ENCODE data around the gene ATAD2B. TPM values are rescaled to one million over a fixed set of nuclear protein-coding genes. Genes with fewer than 3 reads are reported as not detected.

The ATAD2B gene
- total and polyA plus RNA-seq, 2 experiments from 2014 or later, result 4.8 to 6.7 TPM

DNA sequence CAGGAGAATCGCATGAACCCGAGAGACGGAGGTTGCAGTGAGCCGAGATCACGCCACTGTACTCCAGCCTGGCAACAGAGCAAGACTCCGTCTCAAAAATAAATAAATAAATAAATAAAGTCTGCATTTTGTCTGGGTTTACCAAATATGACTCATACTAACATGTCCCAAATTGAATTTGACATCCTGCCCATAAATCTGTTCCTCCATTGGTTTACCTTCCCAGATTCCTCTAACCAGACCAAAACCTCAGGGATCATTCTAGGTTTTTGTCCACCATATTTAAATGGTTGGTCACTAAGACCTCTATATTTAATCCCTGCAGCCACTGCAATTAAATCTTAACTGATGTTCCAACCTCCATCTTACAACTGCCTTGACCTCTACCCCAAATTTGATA is 150.9 kb downstream of the ATAD2B start:
- no peak overlapping the region for H3K4me3 ChIP-seq

DNA sequence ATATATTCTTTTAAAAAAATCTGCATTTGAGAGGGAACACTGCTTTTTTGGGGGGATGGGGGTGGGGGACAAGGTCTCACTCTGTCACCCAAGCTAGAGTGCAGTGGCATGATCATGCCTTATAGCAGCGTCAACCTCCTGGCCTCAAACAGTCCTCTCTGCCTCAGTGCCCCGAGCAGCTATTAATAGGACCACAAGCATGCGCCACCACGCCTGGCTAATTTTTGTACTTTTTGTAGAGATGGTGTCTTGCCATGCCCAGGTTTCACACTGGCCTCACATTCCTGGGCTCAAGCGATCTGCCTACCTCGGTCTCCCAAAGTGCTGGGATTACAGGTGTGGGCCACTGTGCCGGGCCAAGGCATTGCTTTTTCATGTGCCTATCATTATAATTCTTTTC is 154.2 kb downstream of the ATAD2B start:
- H3K9ac ChIP-seq, result no peak overlapping the region
- H2AFZ ChIP-seq, result no peak overlapping the region
- peaks cover 19% of the 10 kb centered on the region for H3K36me3 ChIP-seq (ENCODE audit: low read depth)
- 97 to 99% methylated on average over 7 of the region's 7 CpGs for WGBS, 2 experiments (ENCODE audit: low coverage in 1 of 2, low lambda C conversion rate in 2 of 2, missing lambda C conversion rate in 2 of 2)
- no peaks in the 10 kb centered on the region for H3K9me2 ChIP-seq (ENCODE audit: insufficient read depth)
- DNase-seq, result no peak
- H3K4me1 ChIP-seq (ENCODE audit: insufficient read depth), result no peaks in the 10 kb centered on the region
- H4K20me1 ChIP-seq (ENCODE audit: insufficient read depth), result no peaks in the 10 kb centered on the region
- H3F3A ChIP-seq (ENCODE audit: insufficient read depth), result no peaks in the 10 kb centered on the region
- H3K27me3 ChIP-seq (replicated peaks; ENCODE audit: insufficient read depth), result no peaks in the 10 kb centered on the region
- H3K79me2 ChIP-seq (ENCODE audit: insufficient read depth), result no peaks in the 10 kb centered on the region
- TF ChIP-seq EZH2phosphoT487 (IDR thresholded peaks at IDR 0.05; ENCODE audit: insufficient read depth, low read depth) (no peak), EZH2 (IDR thresholded peaks at IDR 0.05; ENCODE audit: insufficient read depth, poor library complexity, severe bottlenecking) (no peak)
- H3K4me2 ChIP-seq (ENCODE audit: unreplicated experiment), result no peak overlapping the region
- no peak overlapping the region for H3K27ac ChIP-seq
- no peak overlapping the region for H3K4me3 ChIP-seq
- H3K9me3 ChIP-seq (ENCODE audit: low read depth), result no peaks in the 10 kb centered on the region
- in situ Hi-C loops (cut with MboI), result loop anchor here (25.0 kb wide), 1 partner anchor 385 kb away; the partner anchor contains the start of gene KLHL29

More for the DNA sequence above, 150.9 kb downstream of the ATAD2B start:
- Histone ChIP-seq H3K4me2 (ENCODE audit: unreplicated experiment) (no peak overlapping the region), H3K9me2 (ENCODE audit: insufficient read depth) (no peaks in the 10 kb centered on the region), H3K4me1 (ENCODE audit: insufficient read depth) (no peaks in the 10 kb centered on the region), H3K9ac (no peak overlapping the region), H3K9me3 (ENCODE audit: low read depth) (no peaks in the 10 kb centered on the region), H3K79me2 (ENCODE audit: insufficient read depth) (no peaks in the 10 kb centered on the region), H3K27ac (no peak overlapping the region), H2AFZ (no peak overlapping the region), H4K20me1 (ENCODE audit: insufficient read depth) (no peaks in the 10 kb centered on the region), H3F3A (ENCODE audit: insufficient read depth) (no peaks in the 10 kb centered on the region), H3K27me3 (replicated peaks; ENCODE audit: insufficient read depth) (no peaks in the 10 kb centered on the region), H3K36me3 (ENCODE audit: low read depth) (peaks cover 12% of the 10 kb centered on the region)
- no peak for TF ChIP-seq EZH2phosphoT487 (IDR thresholded peaks at IDR 0.05; ENCODE audit: insufficient read depth, low read depth)
- 93 to 98% methylated on average over 6 of the region's 6 CpGs for WGBS, 2 experiments (ENCODE audit: low coverage in 1 of 2, low lambda C conversion rate in 2 of 2, missing lambda C conversion rate in 2 of 2)
- DNase-seq, result no peak
- in situ Hi-C loops (cut with MboI), result no loop called here

GRCh38 chr2:23772056-23772455 is 154.9 kb downstream of the ATAD2B start:
- Histone ChIP-seq H3K9ac (no peak overlapping the region), H3K4me1 (ENCODE audit: insufficient read depth) (no peaks in the 10 kb centered on the region), H2AFZ (no peak overlapping the region), H3K27ac (no peak overlapping the region), H3K9me3 (ENCODE audit: low read depth) (no peaks in the 10 kb centered on the region), H3K27me3 (replicated peaks; ENCODE audit: insufficient read depth) (no peaks in the 10 kb centered on the region), H3F3A (ENCODE audit: insufficient read depth) (no peaks in the 10 kb centered on the region), H3K9me2 (ENCODE audit: insufficient read depth) (no peaks in the 10 kb centered on the region), H4K20me1 (ENCODE audit: insufficient read depth) (no peaks in the 10 kb centered on the region), H3K36me3 (ENCODE audit: low read depth) (peaks cover 19% of the 10 kb centered on the region), H3K4me2 (ENCODE audit: unreplicated experiment) (no peak overlapping the region), H3K79me2 (ENCODE audit: insufficient read depth) (no peaks in the 10 kb centered on the region), H3K4me3 (no peak overlapping the region)
- in situ Hi-C loops (cut with MboI), result loop anchor here (25.0 kb wide), 1 partner anchor 385 kb away; the partner anchor contains the start of gene KLHL29
- no peak for DNase-seq
- 98 to 100% methylated on average over 1 of the region's 1 CpG for WGBS, 2 experiments (ENCODE audit: low coverage in 1 of 2, low lambda C conversion rate in 2 of 2, missing lambda C conversion rate in 2 of 2)
- TF ChIP-seq EZH2phosphoT487 (IDR thresholded peaks at IDR 0.05; ENCODE audit: insufficient read depth, low read depth), result no peak
- TF ChIP-seq EZH2 (IDR thresholded peaks at IDR 0.05; ENCODE audit: insufficient read depth, poor library complexity, severe bottlenecking), result no peak

GRCh38 chr2:23769364-23769763 is 157.6 kb downstream of the ATAD2B start:
- Histone ChIP-seq H3K9me3 (ENCODE audit: low read depth) (no peaks in the 10 kb centered on the region), H3K27ac (no peak overlapping the region), H3K4me3 (no peak overlapping the region), H4K20me1 (ENCODE audit: insufficient read depth) (no peaks in the 10 kb centered on the region), H3K4me1 (ENCODE audit: insufficient read depth) (no peaks in the 10 kb centered on the region), H3K9me2 (ENCODE audit: insufficient read depth) (no peaks in the 10 kb centered on the region), H3K79me2 (ENCODE audit: insufficient read depth) (no peaks in the 10 kb centered on the region), H3K36me3 (ENCODE audit: low read depth) (peaks cover 19% of the 10 kb centered on the region), H3K27me3 (replicated peaks; ENCODE audit: insufficient read depth) (no peaks in the 10 kb centered on the region), H3K4me2 (ENCODE audit: unreplicated experiment) (no peak overlapping the region), H2AFZ (no peak overlapping the region), H3K9ac (no peak overlapping the region), H3F3A (ENCODE audit: insufficient read depth) (no peaks in the 10 kb centered on the region)
- no peak for DNase-seq
- WGBS, 2 experiments (ENCODE audit: low coverage in 1 of 2, low lambda C conversion rate in 2 of 2, missing lambda C conversion rate in 2 of 2), result 89 to 90% methylated on average over 5 of the region's 5 CpGs
- in situ Hi-C loops (cut with MboI), result loop anchor here (25.0 kb wide), 1 partner anchor 382 kb away; the partner anchor contains the start of gene KLHL29
- TF ChIP-seq EZH2 (IDR thresholded peaks at IDR 0.05; ENCODE audit: insufficient read depth, poor library complexity, severe bottlenecking) (no peak), EZH2phosphoT487 (IDR thresholded peaks at IDR 0.05; ENCODE audit: insufficient read depth, low read depth) (no peak)
